ENCODE measurements around the gene TRIM66. TPM values are rescaled to one million over a fixed set of nuclear protein-coding genes. Genes with fewer than 3 reads are reported as not detected.

Gene TRIM66
- polyA plus RNA-seq, 1 donor: 3.8 TPM

- no peak for DNase-seq (ENCODE audit: low read depth)
Observed at GRCh38 chr11:8567602-8568198, 114.8 kb downstream of the TRIM66 start.

DNA sequence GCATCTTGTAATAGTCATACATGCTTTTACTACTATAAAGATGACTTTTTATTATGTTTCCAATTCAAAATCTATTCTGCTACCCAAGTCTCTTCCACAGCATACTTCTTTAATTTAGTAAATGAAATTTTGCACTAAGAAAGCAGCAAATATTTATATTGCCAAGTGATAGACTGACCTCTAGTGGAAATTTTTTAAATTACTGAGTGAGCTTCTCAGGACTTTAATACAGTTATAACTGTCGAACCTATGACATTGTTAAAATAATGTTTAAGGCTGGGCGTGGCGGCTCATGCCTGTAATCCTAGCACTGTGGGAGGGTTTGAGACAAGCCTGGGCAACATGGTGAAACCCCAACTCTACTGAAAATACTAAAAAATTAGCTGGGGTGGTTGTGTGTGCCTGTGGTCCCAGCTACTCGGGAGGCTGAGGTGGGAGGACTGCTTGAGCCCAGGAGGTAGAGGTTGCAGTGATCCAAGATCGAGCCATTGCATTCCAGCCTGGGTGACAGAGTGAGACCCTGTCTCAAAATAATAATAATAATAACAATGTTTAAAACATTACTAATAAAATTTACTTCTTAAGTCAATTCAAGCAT lies 115.8 kb downstream of the TRIM66 start:
- peak; percentile 16 for DNase-seq (ENCODE audit: low read depth)

DNA sequence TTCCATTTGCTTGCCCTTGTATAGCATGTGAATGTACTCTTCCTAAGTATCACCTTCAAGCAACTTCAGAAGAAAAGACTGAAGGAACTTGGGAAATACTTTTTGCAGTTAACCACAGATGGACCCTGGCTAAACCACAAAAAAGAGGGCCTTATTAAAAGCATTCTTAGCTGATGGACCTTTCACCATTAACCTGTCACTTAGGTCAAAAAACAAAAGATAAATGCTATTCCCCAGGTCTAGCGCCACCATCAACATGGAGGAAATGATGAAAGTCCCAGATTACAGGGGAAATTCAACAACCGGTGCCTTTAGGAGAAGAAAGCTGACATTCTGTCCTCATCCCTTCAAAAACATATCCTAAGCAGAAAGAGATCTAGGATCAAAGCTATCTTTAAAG lies 117.9 kb downstream of the TRIM66 start:
- DNase-seq (ENCODE audit: low read depth): no peak

Other genes with a start within 250 kb of the TRIM66 start
- 3.7 TPM for gene STK33, start 88.4 kb downstream of the TRIM66 start, polyA plus RNA-seq (ENCODE audit: insufficient read length)
- 3,644 TPM for gene RPL27A, start 127 bp upstream of the TRIM66 start, polyA plus RNA-seq (ENCODE audit: insufficient read length)
- 23.5 TPM for gene AKIP1, start 228.5 kb upstream of the TRIM66 start, polyA plus RNA-seq (ENCODE audit: insufficient read length)

Measured in forelimb muscle (tissue), 1 donor.